HG02943 (cell line): Measurements from ENCODE around the gene VPS33B.
"Not testable (repeated sequence)": the region's sequence is repeated elsewhere in the genome, so short reads cannot be mapped to it uniquely, and the experiment has no call there.

Experiments
- ATAC-seq: cut with Tn5 transposase; IDR thresholded peaks from one replicate; pipeline ENCODE4 v1.9.1; 2021; ENCODE audit warnings: mild to moderate bottlenecking, low read depth, moderate library complexity; ENCODE audit not compliant: unreplicated experiment

Gene VPS33B

DNA sequence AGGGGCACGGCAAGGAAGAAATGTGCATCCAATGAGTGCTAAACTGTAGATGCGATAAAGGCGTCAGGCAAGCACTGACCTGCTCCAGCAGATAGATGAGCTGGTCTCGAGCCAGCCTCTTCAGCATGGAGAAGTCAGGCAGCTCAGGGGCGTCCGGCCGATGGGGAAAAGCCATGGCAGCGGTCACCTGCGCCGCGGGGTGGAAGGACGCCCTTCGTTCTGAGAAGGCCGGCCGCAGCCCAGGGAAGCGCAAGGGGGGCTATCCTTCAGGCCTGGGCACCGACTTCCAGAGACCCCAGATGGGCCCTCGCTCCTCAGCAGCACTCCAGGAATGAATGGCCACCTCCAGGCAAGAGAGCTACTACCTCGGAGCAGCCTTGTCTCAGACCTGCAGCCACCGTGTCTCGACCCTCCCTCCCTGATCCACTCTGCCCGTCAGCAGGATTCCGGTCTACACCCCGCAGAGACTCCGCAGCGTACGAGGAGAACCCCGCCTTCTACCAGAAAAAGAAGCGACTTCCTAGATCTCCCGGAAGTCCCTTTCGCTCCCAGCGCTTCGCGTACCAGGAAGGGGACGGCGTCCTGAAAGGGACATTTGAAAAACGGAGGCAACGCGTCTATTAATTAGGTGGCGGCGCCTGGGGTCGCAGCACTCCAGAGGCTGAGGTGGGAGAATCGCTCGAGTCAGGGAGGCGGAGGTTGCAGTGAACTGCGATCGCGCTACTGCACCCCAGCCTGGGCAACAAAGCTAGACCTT, at the start of gene VPS33B:
Gene VPS33B (minus strand): TSS at position 520 of the 757 bp plus-strand sequence. CDS start 345 bp downstream, at position 175.
- peak; percentile 68 for ATAC-seq

DNA sequence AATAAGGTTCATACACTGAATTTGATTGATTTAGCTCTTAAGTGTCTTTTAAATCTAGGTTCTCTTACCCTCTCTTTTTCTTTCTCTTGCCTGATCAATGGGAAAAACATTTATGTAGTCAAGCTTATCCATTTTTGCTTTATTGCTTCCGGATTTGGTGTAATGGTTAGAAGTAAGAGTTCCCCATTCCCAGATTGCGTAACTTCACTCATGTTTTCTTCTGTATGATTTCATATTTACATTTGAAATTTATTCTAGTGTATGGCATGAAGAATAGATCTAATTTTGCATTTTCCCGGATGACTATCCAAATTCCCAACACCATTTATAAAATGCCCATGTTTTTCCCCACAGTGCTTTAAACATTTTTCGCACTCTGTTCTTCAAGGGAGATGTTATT, 49.8 kb upstream of the VPS33B start:
- no peak for ATAC-seq

DNA sequence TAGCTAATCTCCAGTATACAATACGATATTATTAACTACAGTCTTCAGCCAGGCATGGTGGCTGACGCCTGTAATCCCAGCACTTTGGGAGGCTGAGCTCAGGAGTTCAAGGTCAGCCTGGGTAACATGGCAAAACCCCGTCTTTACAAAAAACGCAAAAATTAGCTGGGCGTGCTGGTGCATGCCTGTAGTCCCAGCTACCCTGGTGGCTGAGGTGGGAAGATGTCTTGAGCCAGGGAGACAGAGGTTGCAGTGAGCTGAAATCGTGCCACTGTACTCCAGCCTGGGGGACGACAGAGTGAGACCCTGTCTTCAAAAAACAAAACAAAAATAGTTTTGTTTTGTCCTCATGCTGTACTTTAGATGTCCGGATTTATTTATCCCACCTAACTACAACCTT, 48.5 kb upstream of the VPS33B start:
- no peak for ATAC-seq

DNA sequence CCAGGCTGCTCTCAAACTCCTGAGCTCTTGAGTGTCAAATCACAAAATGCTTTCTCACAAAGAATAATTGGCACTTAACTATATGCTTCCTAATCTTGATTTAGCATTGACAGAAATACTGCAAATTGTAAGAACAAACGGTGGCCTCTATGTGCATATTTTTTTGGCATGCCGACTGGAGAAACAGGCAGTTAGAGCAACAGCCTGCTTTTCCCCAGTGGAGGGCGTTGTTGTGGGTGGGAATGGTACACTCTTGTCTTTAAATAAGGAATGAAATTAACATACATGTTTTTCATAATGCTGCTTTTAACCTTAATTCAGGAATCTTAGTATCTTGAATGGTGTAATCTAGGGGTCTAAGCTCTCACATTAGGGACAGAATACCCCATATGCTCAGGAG, 46.6 kb upstream of the VPS33B start:
- no peak for ATAC-seq

- no peak for ATAC-seq
Observed at GRCh38 chr15:91068436-91068835, 46.0 kb upstream of the VPS33B start.

DNA sequence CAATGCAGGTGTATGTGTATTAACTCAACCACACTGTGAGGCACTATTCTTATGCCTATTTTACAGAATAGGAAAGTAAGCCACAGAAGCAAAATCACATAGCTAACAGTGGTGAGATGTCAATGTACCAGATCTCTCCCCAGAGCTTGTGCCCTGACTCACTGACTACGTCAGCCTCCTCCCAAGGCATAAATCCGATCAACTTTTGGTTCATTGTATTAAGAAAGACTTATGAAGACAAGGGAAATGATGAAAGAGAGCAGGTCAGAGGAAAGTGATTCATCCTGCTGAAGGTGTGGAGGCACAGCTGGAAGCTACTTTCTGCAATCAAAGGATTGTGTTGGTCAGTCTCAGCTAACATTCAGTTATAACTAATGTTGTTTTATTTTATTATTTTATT, 44.6 kb upstream of the VPS33B start:
- no peak for ATAC-seq

- no peak for ATAC-seq
Observed at GRCh38 chr15:91065505-91065904, 43.1 kb upstream of the VPS33B start.

DNA sequence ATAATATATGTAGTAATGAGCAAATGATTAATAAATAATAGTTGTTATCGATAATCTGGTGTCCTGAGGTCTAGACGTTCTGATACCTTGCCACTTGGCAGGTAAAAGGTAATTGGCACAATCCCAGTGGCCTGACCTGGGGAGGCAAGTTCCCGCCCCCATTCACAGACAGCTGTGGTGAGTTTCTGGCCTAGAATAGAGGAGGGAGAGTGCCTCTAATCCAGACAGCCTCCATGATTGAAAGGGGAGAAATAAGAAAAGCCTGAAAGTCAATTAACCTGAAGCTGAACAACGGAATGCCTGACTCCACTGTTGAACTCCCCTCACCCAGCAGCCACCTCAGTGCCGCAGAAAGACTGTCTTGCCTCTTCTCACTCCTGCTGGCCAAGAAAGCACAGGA, 39.6 kb upstream of the VPS33B start:
- ATAC-seq: no peak

- no peak for ATAC-seq
Observed at GRCh38 chr15:91061230-91061629, 38.8 kb upstream of the VPS33B start.

GRCh38 chr15:91055548-91056331, 33.3 kb upstream of the VPS33B start:
- ATAC-seq: no peak

- ATAC-seq: no peak
Observed at GRCh38 chr15:91054816-91055215, 32.4 kb upstream of the VPS33B start.

- ATAC-seq: no peak
Observed at GRCh38 chr15:91051248-91051647, 28.9 kb upstream of the VPS33B start.

GRCh38 chr15:91050128-91050455, 27.7 kb upstream of the VPS33B start:
- ATAC-seq: no peak

- ATAC-seq: no peak
Observed at GRCh38 chr15:91049378-91050127, 27.2 kb upstream of the VPS33B start.

- no peak for ATAC-seq
Observed at GRCh38 chr15:91047545-91048199, 25.3 kb upstream of the VPS33B start.

GRCh38 chr15:91046056-91046455, 23.7 kb upstream of the VPS33B start:
- not testable (repeated sequence) for ATAC-seq

DNA sequence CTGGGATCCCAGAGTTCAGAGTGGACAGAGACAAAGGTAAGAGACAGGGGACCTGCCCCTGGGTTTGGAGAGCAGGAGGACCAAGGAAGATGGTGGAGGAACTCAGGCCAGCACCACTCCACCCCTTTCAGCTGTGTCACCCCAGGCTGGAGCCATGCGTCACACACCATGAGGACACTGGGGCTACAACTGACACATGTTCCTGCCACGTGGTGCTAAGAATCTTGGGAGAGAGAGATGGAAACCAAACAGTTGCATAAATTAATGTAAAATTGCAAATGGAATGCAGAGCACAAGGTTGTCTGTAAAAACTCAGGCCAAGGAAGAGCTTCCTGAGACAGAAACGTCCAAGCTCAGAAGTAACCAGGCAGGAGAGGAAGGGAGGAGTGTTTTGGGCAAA, 22.7 kb upstream of the VPS33B start:
- ATAC-seq: no peak

DNA sequence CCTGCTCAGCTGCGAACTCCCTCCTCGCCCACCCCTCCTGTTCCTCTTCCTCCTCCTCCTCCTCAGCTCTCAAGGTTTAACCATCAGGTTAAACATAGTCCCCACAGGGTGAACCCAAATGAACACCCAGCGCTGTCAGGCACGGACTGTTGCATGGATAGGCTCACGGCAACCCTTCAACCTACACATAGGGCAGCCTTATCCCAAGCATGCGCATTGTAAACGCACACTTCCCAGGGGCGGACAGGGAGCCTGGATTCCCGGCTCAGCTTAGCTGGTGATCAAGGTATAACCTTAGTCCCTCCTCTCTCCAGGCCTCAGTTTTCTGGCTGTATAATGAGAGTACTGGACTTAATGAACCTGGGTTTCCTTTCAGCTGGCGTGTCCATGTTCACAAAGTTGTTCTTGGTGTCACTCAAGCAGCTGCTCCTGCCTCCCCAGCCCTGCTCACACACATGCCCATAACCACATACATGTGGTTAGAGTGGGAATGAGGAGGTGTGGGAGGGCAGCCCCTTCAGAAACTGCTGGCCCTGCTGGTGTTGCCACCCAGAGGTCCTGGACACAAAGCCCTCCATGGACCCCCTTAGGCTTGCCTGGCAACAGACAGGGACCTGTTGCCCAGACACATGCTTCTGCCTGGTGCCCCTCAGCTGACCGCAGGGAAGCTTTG, 20.9 kb upstream of the VPS33B start:
- no peak for ATAC-seq

DNA sequence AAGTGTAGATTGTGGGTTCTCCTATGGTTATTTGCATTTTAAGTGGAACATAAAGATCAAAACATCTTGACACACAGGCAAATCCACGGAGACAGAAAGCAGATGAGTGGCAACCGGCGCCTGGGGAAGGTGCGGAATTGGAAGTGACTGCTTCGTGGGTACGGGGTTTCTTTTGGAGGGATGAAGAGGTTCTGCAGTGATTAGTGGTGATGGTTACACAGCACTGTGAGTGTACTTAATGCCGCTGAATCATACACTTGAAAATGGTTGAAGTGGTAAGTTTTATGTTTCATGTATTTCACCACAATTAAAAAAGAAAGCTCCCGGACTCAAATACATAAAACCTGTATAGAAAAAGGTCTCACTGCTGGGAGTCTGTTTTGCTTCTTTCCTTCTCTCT, 18.5 kb upstream of the VPS33B start:
- ATAC-seq: no peak

DNA sequence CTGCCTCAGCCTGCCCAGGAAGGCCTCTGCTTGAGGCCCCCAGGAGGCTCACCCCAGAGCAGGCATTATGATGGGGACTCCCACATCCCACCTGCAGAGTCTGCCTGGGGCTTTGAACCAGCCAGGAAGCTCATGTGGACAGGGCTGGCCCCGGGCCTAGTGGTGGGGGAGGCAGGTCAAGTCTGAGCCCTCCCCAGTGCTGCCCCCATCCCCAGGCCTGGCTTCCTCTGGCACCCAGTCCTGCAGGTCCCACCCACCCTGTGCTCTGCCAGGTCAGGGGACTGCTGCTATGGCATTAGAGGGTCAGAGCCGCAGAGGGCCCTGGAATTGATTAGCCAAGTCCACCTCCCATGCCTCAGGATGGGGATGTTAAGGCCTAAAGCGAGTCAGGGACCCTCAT, 17.6 kb upstream of the VPS33B start:
- ATAC-seq: no peak
